Ishikawa (cell line): Measurements from ENCODE around the gene ZNF618.

Experiments
- CEBPB ChIP-seq: IDR thresholded peaks from 2 replicates; pipeline ENCODE4 v1.6.1; 2012
- CREB1 ChIP-seq: IDR thresholded peaks from 2 replicates; pipeline ENCODE4 v1.6.1; 2012; ENCODE audit warnings: low read depth
- EGR1 ChIP-seq: IDR thresholded peaks from 2 replicates; pipeline ENCODE4 v1.6.1; 2012
- EP300 ChIP-seq: IDR thresholded peaks from 2 replicates; pipeline ENCODE4 v1.6.1; 2012; ENCODE audit warnings: borderline replicate concordance
- FOXM1 ChIP-seq: IDR thresholded peaks from 2 replicates; pipeline ENCODE4 v1.6.1; 2012; ENCODE audit warnings: low read depth, borderline replicate concordance
- MAX ChIP-seq: IDR thresholded peaks from 2 replicates; pipeline ENCODE4 v1.6.1; 2012
- NFIC ChIP-seq: IDR thresholded peaks from 2 replicates; pipeline ENCODE4 v1.6.1; 2012
- RAD21 ChIP-seq: IDR thresholded peaks from 2 replicates; pipeline ENCODE4 v1.6.1; 2012; ENCODE audit warnings: low read depth
- REST ChIP-seq: IDR thresholded peaks from 2 replicates; pipeline ENCODE4 v1.6.1; 2012; ENCODE audit warnings: low read depth, mild to moderate bottlenecking
- TAF1 ChIP-seq: IDR thresholded peaks from 2 replicates; pipeline ENCODE4 v1.6.1; 2012; ENCODE audit warnings: low read depth, mild to moderate bottlenecking
- TCF12 ChIP-seq: IDR thresholded peaks from 2 replicates; pipeline ENCODE4 v1.6.1; 2012; ENCODE audit warnings: low read depth
- TEAD4 ChIP-seq: IDR thresholded peaks from 2 replicates; pipeline ENCODE4 v1.6.1; 2012
- USF1 ChIP-seq: IDR thresholded peaks from 2 replicates; pipeline ENCODE4 v1.6.1; 2012
- YY1 ChIP-seq: IDR thresholded peaks from 2 replicates; pipeline ENCODE4 v1.6.1; 2012; ENCODE audit warnings: low read depth
- ZBTB7A ChIP-seq: IDR thresholded peaks from 2 replicates; pipeline ENCODE4 v1.6.1; 2012; ENCODE audit warnings: low read depth

ZNF618 gene

GRCh38 chr9:113996531-113997001 lies 120.5 kb downstream of the ZNF618 start:
- no peak for TF ChIP-seq TCF12
- TF ChIP-seq TEAD4: no peak
- TF ChIP-seq CEBPB: no peak
- no peak for TF ChIP-seq EP300
- no peak for TF ChIP-seq CREB1
- TF ChIP-seq RAD21: no peak
- no peak for TF ChIP-seq YY1
- TF ChIP-seq TAF1: no peak
- TF ChIP-seq NFIC: no peak
- TF ChIP-seq EGR1: no peak
- no peak for TF ChIP-seq USF1
- no peak for TF ChIP-seq MAX
- TF ChIP-seq FOXM1: no peak
- TF ChIP-seq REST: no peak
- TF ChIP-seq ZBTB7A: no peak

GRCh38 chr9:113997610-113998009 lies 121.5 kb downstream of the ZNF618 start:
- TF ChIP-seq TAF1 (no peak), MAX (no peak), ZBTB7A (no peak), TEAD4 (no peak), NFIC (no peak), RAD21 (no peak), CREB1 (no peak), TCF12 (no peak), CEBPB (no peak), EGR1 (no peak), USF1 (no peak), REST (no peak), EP300 (no peak), FOXM1 (no peak), YY1 (no peak)

GRCh38 chr9:113998114-113998513 lies 122.0 kb downstream of the ZNF618 start:
- TF ChIP-seq ZBTB7A (no peak), TAF1 (no peak), FOXM1 (no peak), CEBPB (no peak), RAD21 (no peak), USF1 (no peak), EP300 (no peak), EGR1 (no peak)

- TF ChIP-seq TCF12 (no peak), RAD21 (peak; percentile 16; the same call in 1 of the 2 replicates)
Observed at GRCh38 chr9:113998525-113999255, 122.6 kb downstream of the ZNF618 start.

GRCh38 chr9:113999256-114000062 lies 123.3 kb downstream of the ZNF618 start:
- no peak for TF ChIP-seq TAF1
- no peak for TF ChIP-seq MAX
- no peak for TF ChIP-seq EGR1
- no peak for TF ChIP-seq YY1
- TF ChIP-seq ZBTB7A: no peak
- no peak for TF ChIP-seq REST
- TF ChIP-seq NFIC: no peak
- TF ChIP-seq RAD21: no peak
- no peak for TF ChIP-seq TEAD4
- no peak for TF ChIP-seq CEBPB
- no peak for TF ChIP-seq USF1
- no peak for TF ChIP-seq TCF12
- TF ChIP-seq EP300: no peak
- TF ChIP-seq CREB1: no peak
- TF ChIP-seq FOXM1: no peak
